GM12878 (cell line): ENCODE data around the gene CDC45. TPM values are rescaled to one million over a fixed set of nuclear protein-coding genes. Genes with fewer than 3 reads are reported as not detected.

Source experiments
- ATAC-seq: fragments of 200-7000 bp; cut with Tn5 transposase; 3 replicates; pipeline ENCODE4 v1.9.1; 2020; ENCODE audit warnings: mild to moderate bottlenecking, moderate library complexity
- BruUV-seq: library from RNA; stranded (reverse); fragments of 400-500 nt; replicated peaks from 2 replicates; lab custom pipeline; 2021; lab: Mats Ljungman, UMichigan
- CTCF ChIA-PET: fragments of 300-600 bp; sonication (Branson Sonifier 250); formaldehyde crosslinking; extraction: SDS; loops from one replicate; lab custom pipeline; 2021; ENCODE audit warnings: inconsistent platforms; lab: Yijun Ruan, JAX
- POLR2A ChIA-PET: fragments of 350-600 bp; formaldehyde crosslinking; extraction: SDS; loops from one replicate; lab custom pipeline; 2021; ENCODE audit warnings: inconsistent platforms; lab: Charles Lee
- RAD21 ChIA-PET: fragments of 300-600 bp; sonication (Branson Sonifier 250); formaldehyde crosslinking; loops from one replicate; lab custom pipeline; 2023; ENCODE audit warnings: antibody characterized with exemption; ENCODE audit not compliant: unreplicated experiment; lab: Charles Lee
- SMC1A ChIA-PET: fragments of 300-600 bp; sonication (Branson Sonifier 250); formaldehyde crosslinking; loops from one replicate; lab custom pipeline; 2023; ENCODE audit not compliant: unreplicated experiment, uncharacterized antibody; lab: Charles Lee
- DNase-seq: peaks from one replicate; pipeline ENCODE4 v3.0.0-alpha.2; 2011; ENCODE audit warnings: low read depth, low spot score
- FAIRE-seq: peaks from 3 replicates; lab custom pipeline; 2011; peaks lifted over from hg19 to GRCh38; lab: Jason Lieb, UNC
- H2AFZ ChIP-seq: 2 replicates; pipeline ENCODE4 v1.6.0; 2011; ENCODE audit warnings: low read depth, low read length, control low read depth; ENCODE audit not compliant: control insufficient read depth
- H3K27ac ChIP-seq: 2 replicates; pipeline ENCODE4 v1.5.1; 2011; ENCODE audit warnings: control low read depth; ENCODE audit not compliant: control insufficient read depth, insufficient read depth
- H3K27me3 ChIP-seq, 2 experiments: replicated peaks in 1 of 2; 2 replicates each; pipeline versions ENCODE4 v1.6.0 to v1.6.1; 2011; ENCODE audit warnings: low read length in 1 of 2; ENCODE audit not compliant: control insufficient read depth in 2 of 2, insufficient read depth in 2 of 2
- H3K36me3 ChIP-seq, 2 experiments: 2 replicates each; pipeline ENCODE4 v1.5.1; 2011; ENCODE audit warnings: low read length in 1 of 2; ENCODE audit not compliant: control insufficient read depth in 2 of 2, insufficient read depth in 2 of 2
- H3K4me1 ChIP-seq: 2 replicates; pipeline ENCODE4 v1.6.1; 2011; ENCODE audit warnings: mild to moderate bottlenecking, low read length, moderate library complexity, mixed read lengths; ENCODE audit not compliant: control insufficient read depth, insufficient read depth
- H3K4me2 ChIP-seq: 2 replicates; pipeline ENCODE4 v1.6.0; 2011; ENCODE audit warnings: control low read depth; ENCODE audit not compliant: control insufficient read depth, insufficient read depth
- H3K4me3 ChIP-seq: fragments of 200-600 bp; sonication (generic); 2 replicates; pipeline ENCODE4 v1.5.1; 2016
- H3K79me2 ChIP-seq: 2 replicates; pipeline ENCODE4 v1.6.0; 2011; ENCODE audit warnings: low read length; ENCODE audit not compliant: control insufficient read depth, insufficient read depth
- H3K9ac ChIP-seq: 2 replicates; pipeline ENCODE4 v1.8.0; 2011; ENCODE audit warnings: low read length, control low read depth, mixed read lengths; ENCODE audit not compliant: control insufficient read depth, insufficient read depth
- H3K9me3 ChIP-seq: replicated peaks from 3 replicates; pipeline ENCODE4 v1.5.1; 2011; ENCODE audit warnings: mild to moderate bottlenecking, low read length; ENCODE audit not compliant: control insufficient read depth, insufficient read depth
- H4K20me1 ChIP-seq: 2 replicates; pipeline ENCODE4 v1.6.0; 2011; ENCODE audit not compliant: control insufficient read depth, insufficient read depth
- ASH2L ChIP-seq: fragments of 300-600, 200-600 bp; sonication (generic); IDR thresholded peaks from 2 replicates; pipeline ENCODE4 v1.6.1; 2017; ENCODE audit warnings: low read depth, mild to moderate bottlenecking, borderline replicate concordance
- EGR1 ChIP-seq, 2 experiments: IDR thresholded peaks; 1 replicate in 1 of 2; 2 replicates in 1 of 2; pipeline ENCODE4 v1.6.1; 2011 to 2012; ENCODE audit warnings: low read depth in 2 of 2, low read length in 2 of 2, borderline replicate concordance in 1 of 2, mild to moderate bottlenecking in 1 of 2, moderate library complexity in 1 of 2
- RFX5 ChIP-seq: IDR thresholded peaks from 2 replicates; pipeline ENCODE4 v1.6.1; 2011; ENCODE audit warnings: low read depth, low read length, improper control_type of control experiment
- SMARCA5 ChIP-seq: fragments of 450-650 bp; IDR thresholded peaks from 2 replicates; pipeline ENCODE4 v1.6.1; 2017; ENCODE audit warnings: mild to moderate bottlenecking
- STAT3 ChIP-seq: IDR thresholded peaks from 2 replicates; pipeline ENCODE4 v1.6.1; 2011; ENCODE audit warnings: low read depth, low read length, improper control_type of control experiment
- ZNF207 ChIP-seq: fragments of 450-650 bp; IDR thresholded peaks from 2 replicates; pipeline ENCODE4 v1.6.1; 2014; ENCODE audit warnings: antibody characterized with exemption, mild to moderate bottlenecking, borderline replicate concordance
- WGBS: methylation state at CpG from one replicate; pipeline ENCODE4 v1.1.6; 2016; ENCODE audit warnings: low lambda C conversion rate; ENCODE audit not compliant: insufficient replicate concordance, insufficient coverage; ENCODE audit errors: missing lambda C conversion rate; 5-methylcytosine and 5-hydroxymethylcytosine counted together
- in situ Hi-C: fragments of 300-500 bp; cut with MboI; formaldehyde crosslinking; loops from 9 replicates; pipeline ENCODE4 v1.14.3; 2018; ENCODE audit warnings: mixed read lengths
- intact Hi-C: fragments of 100-400 bp; cut with micrococcal nuclease; formaldehyde crosslinking; loops from one replicate; pipeline ENCODE4 v1.14.2; 2022; ENCODE audit not compliant: unreplicated experiment
- polyA plus RNA-seq, 11 experiments: library from polyadenylated mRNA; depleted of rRNA in 4 of 11; unstranded in 6 of 11; stranded (reverse) in 5 of 11; fragments of >200 nt; fragmentation: Nextera tagmentation in 4 of 11; fragmentation: Illumina TruSeq in 1 of 11; extraction: Ambion mirVana in 4 of 11; extraction: Trizol in 1 of 11; gene quantifications; 1 replicate in 1 of 11; 2 replicates in 10 of 11; pipeline versions ENCODE4 v1.2.1 to v1.2.3, GENCODE V29; 2011 to 2016; ENCODE audit warnings: inconsistent platforms in 2 of 11, missing spikeins in 2 of 11, low read depth in 1 of 11
- total RNA-seq, 4 experiments: library from RNA; depleted of rRNA in 3 of 4; stranded (reverse); fragments of >200 nt in 3 of 4; fragmentation: Illumina TruSeq in 1 of 4; extraction: Trizol in 1 of 4; gene quantifications; 2 replicates each; pipeline versions ENCODE4 v1.2.1 to v1.2.3, GENCODE V29; 2013 to 2021
- TF ChIP-seq, protein P1 (sequence below): IDR thresholded peaks from 2 replicates; pipeline ENCODE4 v1.6.1; 2011; ENCODE audit warnings: low read depth, low read length, improper control_type of control experiment, borderline replicate concordance
- TF ChIP-seq, protein P2 (sequence below): IDR thresholded peaks from 2 replicates; pipeline ENCODE4 v1.6.1; 2012; ENCODE audit warnings: low read depth, low read length, improper control_type of control experiment
- TF ChIP-seq, protein P3 (sequence below): IDR thresholded peaks from 2 replicates; pipeline ENCODE4 v1.6.1; 2012; ENCODE audit warnings: improper control_type of control experiment, low read depth, low read length; ENCODE audit not compliant: insufficient replicate concordance
- TF ChIP-seq, protein P4 (sequence below): IDR thresholded peaks from 2 replicates; pipeline ENCODE4 v1.6.1; 2011; ENCODE audit warnings: borderline replicate concordance, low read depth, mild to moderate bottlenecking, moderate library complexity, mixed read lengths, low read length; ENCODE audit not compliant: insufficient read depth; ENCODE audit errors: extremely low read length

CDC45 gene
- total and polyA plus RNA-seq, 10 of the 15 experiments (the other 5 are each of a cell fraction or from before 2014, with no cell fraction given): 40.8 to 88.5 (median 54.2) TPM

DNA sequence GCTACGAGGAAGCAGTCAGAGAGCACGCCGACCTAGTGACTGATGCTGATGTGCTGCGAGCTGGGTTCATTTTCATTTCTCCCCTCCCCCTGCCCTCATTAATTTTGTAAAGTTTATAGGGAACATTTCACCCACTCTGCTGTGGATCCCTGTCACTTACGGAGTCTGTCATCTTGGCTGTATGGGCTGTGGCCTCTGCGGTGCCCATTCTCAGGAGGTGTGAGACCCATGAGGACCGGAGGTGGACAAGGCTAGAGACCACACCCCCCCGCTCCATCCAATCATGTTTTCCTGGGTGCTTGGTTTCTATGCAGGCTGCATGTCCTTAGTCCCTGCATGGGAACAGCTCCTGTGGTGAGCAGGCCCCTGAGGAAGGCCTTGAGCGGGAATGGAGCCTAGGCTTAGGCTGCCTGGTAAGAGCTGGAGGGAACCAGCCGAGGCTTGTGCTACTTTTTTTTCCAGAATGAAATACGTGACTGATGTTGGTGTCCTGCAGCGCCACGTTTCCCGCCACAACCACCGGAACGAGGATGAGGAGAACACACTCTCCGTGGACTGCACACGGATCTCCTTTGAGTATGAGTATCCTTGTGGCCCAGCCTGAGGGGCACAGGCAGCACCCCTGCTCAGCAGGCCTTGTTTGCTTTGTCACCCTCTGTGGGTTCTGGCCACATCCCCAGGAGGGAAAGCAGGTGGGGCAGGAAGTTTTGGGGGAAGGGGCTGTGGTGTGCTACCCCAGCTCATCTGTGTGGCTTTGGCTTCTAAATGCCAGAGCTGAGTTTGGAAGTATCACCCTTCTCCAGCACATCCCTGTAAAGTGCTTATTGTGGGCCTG lies 25.4 kb downstream of the CDC45 start:
- Histone ChIP-seq H4K20me1 (no peaks in the 10 kb centered on the region), H3K9ac (no peak overlapping the region), H3K9me3 (no peaks in the 10 kb centered on the region), H3K4me1 (no peaks in the 10 kb centered on the region), H3K36me3 (peaks cover 9 to 11% of the 10 kb centered on the region in 2 experiments; a peak in 3 of 4 replicates), H3K4me2 (no peak overlapping the region), H3K79me2 (no peaks in the 10 kb centered on the region), H2AFZ (no peak overlapping the region), H3K4me3 (no peak overlapping the region), H3K27me3 (no peaks in the 10 kb centered on the region), H3K27ac (no peak overlapping the region)
- ChIA-PET CTCF (no interaction called here), RAD21 (no interaction called here), POLR2A (no interaction called here), SMC1A (no interaction called here)
- FAIRE-seq (no peak), ATAC-seq (no peak), DNase-seq (no peak)
- in situ Hi-C loops (no loop called here), intact Hi-C loops (no loop called here)
- WGBS: 89% methylated on average over 18 of the region's 18 CpGs
- BruUV-seq: no TSS peak
- TF ChIP-seq STAT3 (no peak), SMARCA5 (no peak), ZNF207 (no peak), RFX5 (no peak), EGR1 (IDR thresholded peaks at IDR 0.05; ENCODE audit: borderline replicate concordance in 1 of 2, low read depth in 2 of 2, low read length in 2 of 2) (no peak), ASH2L (no peak)
- TF ChIP-seq, protein P1, sequence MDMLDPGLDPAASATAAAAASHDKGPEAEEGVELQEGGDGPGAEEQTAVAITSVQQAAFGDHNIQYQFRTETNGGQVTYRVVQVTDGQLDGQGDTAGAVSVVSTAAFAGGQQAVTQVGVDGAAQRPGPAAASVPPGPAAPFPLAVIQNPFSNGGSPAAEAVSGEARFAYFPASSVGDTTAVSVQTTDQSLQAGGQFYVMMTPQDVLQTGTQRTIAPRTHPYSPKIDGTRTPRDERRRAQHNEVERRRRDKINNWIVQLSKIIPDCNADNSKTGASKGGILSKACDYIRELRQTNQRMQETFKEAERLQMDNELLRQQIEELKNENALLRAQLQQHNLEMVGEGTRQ: no peak
- TF ChIP-seq, protein P2, sequence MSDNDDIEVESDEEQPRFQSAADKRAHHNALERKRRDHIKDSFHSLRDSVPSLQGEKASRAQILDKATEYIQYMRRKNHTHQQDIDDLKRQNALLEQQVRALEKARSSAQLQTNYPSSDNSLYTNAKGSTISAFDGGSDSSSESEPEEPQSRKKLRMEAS: no peak
- TF ChIP-seq, protein P3, sequence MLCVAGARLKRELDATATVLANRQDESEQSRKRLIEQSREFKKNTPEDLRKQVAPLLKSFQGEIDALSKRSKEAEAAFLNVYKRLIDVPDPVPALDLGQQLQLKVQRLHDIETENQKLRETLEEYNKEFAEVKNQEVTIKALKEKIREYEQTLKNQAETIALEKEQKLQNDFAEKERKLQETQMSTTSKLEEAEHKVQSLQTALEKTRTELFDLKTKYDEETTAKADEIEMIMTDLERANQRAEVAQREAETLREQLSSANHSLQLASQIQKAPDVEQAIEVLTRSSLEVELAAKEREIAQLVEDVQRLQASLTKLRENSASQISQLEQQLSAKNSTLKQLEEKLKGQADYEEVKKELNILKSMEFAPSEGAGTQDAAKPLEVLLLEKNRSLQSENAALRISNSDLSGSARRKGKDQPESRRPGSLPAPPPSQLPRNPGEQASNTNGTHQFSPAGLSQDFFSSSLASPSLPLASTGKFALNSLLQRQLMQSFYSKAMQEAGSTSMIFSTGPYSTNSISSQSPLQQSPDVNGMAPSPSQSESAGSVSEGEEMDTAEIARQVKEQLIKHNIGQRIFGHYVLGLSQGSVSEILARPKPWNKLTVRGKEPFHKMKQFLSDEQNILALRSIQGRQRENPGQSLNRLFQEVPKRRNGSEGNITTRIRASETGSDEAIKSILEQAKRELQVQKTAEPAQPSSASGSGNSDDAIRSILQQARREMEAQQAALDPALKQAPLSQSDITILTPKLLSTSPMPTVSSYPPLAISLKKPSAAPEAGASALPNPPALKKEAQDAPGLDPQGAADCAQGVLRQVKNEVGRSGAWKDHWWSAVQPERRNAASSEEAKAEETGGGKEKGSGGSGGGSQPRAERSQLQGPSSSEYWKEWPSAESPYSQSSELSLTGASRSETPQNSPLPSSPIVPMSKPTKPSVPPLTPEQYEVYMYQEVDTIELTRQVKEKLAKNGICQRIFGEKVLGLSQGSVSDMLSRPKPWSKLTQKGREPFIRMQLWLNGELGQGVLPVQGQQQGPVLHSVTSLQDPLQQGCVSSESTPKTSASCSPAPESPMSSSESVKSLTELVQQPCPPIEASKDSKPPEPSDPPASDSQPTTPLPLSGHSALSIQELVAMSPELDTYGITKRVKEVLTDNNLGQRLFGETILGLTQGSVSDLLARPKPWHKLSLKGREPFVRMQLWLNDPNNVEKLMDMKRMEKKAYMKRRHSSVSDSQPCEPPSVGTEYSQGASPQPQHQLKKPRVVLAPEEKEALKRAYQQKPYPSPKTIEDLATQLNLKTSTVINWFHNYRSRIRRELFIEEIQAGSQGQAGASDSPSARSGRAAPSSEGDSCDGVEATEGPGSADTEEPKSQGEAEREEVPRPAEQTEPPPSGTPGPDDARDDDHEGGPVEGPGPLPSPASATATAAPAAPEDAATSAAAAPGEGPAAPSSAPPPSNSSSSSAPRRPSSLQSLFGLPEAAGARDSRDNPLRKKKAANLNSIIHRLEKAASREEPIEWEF: no peak
- TF ChIP-seq, protein P4, sequence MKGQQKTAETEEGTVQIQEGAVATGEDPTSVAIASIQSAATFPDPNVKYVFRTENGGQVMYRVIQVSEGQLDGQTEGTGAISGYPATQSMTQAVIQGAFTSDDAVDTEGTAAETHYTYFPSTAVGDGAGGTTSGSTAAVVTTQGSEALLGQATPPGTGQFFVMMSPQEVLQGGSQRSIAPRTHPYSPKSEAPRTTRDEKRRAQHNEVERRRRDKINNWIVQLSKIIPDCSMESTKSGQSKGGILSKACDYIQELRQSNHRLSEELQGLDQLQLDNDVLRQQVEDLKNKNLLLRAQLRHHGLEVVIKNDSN: no peak
